CD4-positive, alpha-beta T cell treated with Interleukin-1 beta for 1 hour (primary cell): ENCODE measurements around the gene ZNF8.

Experiments used
- DNase-seq, 2 donors: peaks; one replicate each; pipeline ENCODE4 v3.0.0-alpha.2; 2020 to 2022

Gene ZNF8

DNA sequence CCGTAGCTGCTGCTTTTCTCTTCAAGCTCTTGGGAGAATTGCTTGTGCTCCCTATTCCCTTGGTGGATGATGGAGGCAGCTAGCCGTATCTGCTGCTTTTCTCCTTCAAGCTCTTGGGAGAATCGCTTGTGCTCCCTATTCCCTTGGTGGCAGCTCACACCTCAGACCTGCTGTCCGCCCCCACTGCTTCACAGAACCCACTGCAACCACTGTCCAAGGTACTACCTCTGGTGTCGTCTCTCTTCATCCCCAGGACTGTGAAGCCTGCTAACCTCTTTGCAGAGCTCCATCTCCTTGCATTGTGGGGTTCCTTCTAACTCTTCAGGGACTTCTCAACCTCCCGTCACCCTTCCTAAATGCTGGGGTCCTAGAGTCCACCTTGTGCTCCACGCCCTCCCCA lies 21.9 kb downstream of the ZNF8 start:
- no peak for DNase-seq

DNA sequence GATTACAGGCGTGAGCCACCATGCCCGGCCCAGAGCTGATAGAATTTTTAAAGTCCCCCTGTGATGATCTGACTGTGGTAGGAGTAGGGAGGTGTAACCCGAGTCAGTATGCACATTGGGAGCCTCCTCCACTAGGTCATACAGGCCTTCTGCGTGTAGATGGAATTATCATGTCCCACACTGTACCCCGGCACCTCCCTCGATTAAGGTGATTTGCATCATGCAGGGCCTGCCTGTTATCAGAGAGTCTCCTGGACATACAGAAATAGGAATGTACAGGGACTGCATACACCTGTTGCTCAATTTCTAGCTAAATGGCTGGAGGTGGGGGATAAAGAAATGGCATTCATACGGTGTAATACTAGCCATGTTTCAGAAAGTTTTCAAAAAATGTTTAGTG lies 25.5 kb downstream of the ZNF8 start:
- no peak for DNase-seq

DNA sequence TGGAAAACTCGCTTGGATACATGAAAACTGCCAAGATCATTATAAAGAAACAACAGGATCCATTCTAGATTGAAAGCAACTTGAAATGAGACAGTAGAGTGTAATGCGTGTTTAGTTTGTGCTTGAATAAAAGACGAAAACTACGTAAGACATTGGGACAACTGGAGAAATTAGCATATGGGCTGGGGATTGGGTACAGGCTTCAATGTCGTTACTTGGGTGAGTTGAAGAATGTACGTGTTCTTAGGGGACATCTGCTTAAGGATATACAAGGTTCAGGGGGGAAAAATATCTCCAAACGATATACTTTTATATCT lies 26.0 kb downstream of the ZNF8 start:
- no peak for DNase-seq

DNA sequence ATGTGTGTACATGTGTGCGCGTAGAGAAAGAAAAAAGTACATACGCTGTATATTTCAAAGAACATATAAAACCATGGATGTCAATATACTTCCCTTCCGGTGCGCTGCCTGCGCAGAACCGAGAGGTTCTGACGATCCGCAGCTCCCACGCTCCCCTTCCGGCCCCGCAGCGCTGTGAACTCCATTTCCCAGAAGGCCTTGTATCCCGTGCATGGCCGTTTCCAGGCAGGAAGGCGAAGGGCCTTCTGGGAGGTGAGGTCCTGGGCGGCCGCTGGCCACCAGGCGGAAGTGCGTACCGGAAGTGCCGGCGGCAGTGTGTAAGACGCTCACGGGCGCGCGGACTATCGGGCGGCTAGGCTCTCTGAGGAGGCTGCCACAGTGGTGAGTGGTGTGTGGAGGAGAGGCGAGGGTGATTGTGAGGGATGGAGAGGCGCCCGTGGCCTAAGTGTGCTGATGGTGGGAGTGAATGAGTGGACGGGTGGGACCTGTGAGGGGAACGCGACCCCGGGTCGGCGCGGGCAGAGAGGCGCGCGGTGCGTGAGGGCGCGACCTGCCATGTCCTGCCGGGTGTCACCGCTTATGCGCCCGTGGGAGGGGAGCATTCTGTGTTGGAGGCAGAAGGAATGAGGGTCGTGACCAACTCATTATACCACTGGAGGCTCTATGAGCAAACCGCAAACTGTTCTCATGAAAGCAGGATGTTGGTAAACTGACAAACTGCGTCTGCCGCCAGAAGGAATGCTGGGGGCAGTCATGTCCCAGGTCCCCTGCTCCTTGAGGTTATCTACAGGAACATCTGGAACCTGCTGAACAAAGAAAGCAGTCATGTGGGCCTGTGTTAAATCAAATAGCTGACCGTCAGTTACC lies 26.5 kb downstream of the ZNF8 start, which contains the start of gene ERVK3-1:
ERVK3-1 (plus strand) TSS at position 313 of the 867 bp plus-strand sequence. CDS start 6,792 bp downstream, outside the sequence.
- DNase-seq = peak; percentile 96 to 97

DNA sequence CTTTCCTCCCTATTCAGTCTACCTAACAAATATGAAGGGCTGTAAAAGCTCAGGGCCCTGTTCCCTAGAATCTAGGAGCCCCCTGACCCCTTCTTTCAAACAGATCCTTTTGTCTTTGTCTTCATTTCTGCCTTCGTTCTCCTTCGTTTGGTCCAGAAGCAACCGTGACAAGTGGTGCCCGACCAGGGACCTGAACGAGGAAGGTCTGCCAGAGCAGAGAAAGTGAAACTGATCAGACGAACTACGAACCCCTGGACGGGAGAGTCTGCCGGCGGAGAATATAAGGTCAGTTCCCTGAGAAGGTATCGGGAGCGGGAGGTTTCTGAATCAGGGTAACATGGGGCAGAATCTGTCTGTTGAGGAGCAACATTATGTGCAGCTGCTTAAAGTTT lies 27.2 kb downstream of the ZNF8 start:
- peak in 1 of 2 donors; percentile 20 for DNase-seq

DNA sequence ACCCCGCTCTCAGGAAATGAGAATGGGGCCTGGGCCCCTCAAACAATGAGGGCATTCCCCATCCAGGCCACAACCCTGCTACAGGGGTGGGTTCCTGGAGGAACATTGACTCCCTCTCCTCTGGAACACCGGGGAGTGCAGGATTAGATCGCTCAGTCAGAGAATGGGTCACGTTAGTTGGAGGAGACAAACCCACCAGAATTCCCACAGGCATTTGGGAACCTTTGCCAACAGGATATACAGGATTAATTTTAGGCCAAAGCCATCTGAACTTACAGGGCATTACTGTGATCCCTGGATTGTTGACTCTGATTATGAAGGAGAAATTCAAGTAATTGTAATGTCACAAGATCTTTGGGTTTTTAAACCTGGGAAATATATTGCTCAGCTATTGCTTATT lies 29.0 kb downstream of the ZNF8 start:
- no peak for DNase-seq

DNA sequence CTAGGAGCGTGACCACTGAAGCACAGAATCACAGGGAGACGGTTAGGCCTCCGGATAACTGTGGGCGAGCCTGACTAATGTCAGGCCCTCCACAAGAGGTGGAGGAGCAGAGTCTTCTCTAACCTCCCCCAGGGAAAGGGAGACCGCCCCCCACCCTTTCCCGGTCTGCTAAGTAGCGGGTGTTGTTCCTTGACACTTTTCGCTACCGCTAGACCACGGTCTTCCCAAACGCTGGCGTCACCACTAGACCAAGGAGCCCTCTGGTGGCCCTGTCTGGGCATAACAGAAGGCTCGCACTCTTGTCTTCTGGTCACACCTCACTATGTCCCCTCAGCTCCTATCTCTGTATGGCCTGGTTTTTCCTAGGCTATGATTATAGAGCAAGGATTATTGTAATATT lies 31.9 kb downstream of the ZNF8 start:
- DNase-seq = peak; percentile 2 to 24

DNA sequence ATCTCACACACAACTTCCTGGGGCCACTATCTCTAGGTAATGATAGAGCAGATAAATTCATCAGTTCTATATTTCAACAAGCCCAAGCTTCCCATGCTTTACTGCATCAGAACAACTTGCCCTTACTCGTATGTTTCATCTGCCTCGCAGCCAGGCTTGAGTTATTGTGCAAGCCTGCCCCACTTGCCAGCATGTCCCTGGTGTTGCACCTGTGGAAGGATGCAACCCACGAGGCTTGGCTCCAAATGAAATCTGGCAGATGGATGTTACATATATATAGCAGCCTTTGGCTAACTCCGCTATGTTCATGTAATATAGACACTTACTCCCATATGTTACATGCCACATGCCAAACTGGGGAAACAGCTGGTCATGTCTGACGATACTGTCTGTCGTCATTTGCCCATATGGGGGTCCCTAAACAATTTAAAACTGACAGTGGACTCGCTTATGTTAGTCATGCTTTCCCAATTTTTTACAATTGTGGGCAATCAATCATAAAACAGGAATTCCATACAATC lies 32.6 kb downstream of the ZNF8 start:
- DNase-seq = no peak

DNA sequence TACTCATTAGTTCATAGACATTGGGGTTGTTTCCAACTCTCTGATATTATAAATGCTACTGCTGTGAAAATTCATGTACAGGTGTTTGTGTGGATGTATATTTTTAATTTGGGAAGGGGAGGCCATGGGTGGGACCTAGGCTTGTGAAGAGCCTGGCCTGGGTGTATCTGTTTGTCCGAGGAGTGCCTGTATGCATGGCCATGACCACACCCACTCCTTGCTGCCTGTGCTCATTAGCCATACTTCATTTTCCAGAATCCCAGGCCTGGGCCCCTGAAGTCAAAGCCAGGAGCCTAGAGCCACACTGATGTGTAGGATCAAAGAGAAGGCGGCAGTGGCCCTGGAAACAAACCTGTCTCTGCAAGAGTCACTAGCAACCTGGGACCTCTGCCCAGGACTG lies 36.8 kb downstream of the ZNF8 start:
- DNase-seq = no peak

DNA sequence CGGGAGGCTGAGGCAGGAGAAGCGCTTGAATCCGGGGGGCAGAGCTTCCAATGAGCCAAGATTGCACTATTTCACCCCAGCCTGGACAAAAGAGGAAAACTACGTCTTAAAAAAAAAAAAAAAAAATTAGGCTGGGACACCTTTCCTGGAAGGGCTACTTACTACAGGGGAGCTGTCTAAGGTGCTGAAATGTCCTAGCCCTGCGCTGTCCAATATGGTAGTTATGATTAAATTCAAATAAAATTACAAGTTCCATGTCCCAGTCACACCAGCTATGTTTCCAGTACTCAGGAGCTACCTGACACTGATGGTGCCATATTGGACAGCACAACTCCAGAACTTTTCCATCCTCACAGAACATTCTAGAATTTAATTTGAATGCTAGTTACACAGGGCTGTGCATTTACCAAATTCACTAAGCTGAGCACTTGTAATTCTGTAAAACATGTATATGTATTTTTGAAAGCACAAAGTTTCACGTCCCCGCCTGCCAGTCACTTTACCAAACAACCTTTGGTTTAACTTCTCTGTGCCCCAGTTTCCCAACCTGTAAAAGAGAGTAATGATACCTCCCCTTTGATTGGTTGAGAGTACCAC lies 38.8 kb downstream of the ZNF8 start:
- DNase-seq = no peak

DNA sequence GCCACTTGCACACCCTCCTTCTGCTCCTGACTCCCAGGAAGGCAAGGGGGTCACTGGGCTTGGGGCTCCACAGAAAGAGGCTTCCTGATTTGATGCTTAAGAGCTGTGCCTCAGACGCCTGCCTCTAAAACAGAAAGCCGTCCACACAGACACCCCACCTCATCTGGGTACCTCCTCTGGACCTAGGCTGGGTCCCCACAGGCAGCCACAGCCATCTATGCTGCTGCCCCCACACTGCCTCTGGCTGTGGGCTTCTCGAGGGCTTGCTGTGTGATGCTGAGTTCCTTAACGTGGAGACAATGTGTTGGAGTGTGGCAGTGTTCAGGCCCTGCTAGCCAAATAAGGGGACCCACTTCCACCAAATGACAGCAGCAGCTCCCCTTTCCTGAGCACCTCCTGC lies 39.5 kb downstream of the ZNF8 start:
- no peak for DNase-seq

DNA sequence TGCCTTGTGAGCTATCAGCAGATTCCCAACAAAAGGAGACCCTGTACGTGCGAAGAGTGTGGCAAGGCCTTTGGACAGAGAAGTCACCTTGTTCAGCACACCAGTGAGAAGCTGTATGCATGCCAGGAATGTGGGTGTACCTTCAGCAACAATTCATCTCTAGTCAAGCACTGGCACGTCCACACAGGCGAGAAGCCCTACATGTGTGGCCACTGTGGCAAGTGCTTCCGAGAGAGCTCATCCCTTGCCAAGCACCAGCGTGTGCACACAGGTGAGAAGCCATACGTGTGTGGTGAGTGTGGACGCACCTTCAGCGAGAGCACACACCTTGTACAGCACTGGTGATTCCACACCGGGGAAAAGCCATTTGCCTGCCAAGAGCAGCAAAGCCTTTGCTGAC lies 40.5 kb downstream of the ZNF8 start:
- DNase-seq = no peak

DNA sequence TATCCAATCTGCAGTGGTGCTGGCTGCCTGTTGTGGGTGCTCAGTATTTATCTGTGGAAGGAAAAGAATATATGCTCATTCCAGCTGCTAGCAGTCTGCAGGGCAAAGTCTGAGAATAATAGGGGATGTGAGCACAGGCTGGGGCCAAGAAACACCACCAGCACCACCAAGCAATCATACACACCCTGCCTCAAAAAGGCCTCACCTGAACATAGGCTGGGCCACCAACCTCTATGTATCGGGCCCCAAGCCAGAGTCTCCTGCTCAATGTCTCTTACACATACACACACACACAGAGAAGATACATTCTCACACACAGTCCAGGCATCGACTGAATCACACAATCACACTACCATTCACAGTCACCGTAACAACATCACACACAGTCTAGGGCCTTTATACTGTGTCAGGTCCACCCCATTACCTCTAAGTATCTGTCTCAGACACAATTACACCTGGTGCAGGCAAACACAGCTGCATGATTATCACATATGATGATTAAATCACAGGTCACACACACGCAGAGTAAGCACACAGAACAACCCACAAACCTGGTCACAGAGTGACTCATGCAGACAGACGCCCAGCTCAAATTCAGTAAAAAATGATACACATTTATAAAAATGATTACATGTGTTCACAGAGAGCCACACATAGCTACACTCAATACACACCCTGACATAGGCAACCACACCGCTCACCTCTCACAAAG lies 46.7 kb downstream of the ZNF8 start:
- DNase-seq = no peak

DNA sequence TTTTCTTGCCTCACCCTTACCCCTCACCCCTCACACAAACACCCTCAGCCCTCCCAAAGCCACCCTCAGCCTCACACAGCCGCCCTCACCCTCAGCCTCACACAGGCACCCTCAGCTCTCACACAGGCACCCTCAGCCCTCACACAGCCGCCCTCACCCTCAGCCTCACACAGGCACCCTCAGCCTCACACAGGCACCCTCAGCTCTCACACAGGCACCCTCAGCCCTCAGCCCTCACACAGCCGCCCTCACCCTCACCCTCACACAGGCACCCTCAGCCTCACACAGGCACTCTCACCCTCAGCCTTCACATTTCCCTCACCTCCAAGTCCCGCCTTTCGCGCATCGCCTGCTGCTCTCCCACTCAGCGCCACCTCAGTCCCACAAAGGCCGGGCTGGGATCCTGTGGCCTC lies 47.8 kb downstream of the ZNF8 start:
- DNase-seq = no peak

DNA sequence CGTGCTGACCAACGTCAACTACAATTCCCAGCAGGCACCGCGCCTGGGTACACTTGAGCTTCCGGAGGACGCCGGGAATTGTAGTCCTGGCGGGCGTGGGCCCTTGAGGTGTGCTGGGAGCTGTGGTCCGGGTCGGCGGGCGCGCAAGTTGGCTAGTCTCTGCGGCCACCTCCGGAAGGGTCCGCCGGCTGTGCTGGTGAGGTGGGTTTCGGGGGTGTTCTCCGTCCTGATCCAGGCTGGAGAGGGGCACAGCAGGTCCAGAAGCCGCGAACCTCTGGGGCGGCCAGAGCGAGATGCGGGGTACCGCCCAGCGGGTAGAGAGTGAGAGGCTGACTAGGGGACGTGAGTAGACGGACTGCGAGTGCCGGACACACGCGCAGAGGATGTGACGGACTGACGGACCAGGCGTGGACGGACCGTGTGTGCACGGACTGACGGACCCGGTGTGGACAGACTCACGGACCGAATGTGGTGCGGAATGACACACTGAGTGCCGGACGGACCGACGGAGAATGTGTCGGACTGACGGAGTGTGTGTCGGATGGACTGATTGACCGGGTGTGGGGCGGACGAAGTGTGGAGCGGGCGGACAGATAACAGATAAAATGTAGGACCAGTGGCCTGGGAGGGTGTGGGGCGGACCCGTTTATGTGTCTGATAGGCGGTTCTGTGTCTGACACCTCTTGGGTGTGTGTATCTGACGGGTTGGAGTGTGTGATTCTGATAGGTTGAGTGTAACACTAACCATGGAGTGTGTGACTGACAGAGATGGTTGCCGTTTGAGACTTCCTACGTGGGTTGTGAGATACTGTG lies 48.4 kb downstream of the ZNF8 start, which contains the start of gene ZSCAN22:
ZSCAN22 (plus strand) TSS at position 81 of the 813 bp plus-strand sequence. CDS start 7,809 bp downstream, outside the sequence.
- DNase-seq = peak; percentile 91

DNA sequence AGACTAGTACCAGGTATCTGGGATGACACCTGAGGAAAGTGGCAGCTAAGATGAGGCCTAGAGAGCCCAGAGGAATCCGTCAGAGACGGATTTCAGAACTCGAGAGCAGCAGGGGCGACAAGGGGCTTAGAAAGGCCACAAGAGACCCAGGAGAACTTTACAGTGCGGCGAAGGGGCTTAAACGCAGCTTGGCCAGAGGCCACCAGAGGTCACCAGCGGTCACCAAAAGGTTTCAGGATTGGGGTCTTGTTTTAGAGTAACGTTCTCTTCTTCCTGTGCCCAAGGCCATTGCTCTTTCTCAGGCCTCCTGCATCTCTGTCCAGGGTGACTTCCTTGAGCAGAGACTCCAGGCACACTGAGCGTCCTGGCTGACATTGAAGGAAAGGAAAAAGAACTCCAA lies 50.2 kb downstream of the ZNF8 start:
- peak in 1 of 2 donors; percentile 17 for DNase-seq

DNA sequence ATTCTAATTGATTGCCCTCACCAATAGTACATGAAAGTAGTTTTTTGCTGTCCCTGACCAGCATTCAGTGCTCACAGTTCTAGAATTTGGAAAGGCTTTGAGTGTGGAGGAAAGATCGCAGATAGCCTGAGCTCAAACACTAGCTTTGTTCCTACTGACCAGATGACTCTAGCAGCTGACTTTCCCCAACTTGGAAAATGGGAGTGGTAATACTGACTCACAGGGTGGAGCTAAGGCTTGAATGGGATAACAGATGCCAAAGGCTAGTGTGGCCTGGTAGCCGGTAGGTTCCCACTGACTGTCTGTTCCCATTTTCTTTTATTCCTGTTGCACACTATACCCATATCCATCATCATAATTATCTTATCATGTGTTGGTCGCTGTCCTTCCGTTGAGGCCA lies 51.7 kb downstream of the ZNF8 start:
- DNase-seq = no peak

DNA sequence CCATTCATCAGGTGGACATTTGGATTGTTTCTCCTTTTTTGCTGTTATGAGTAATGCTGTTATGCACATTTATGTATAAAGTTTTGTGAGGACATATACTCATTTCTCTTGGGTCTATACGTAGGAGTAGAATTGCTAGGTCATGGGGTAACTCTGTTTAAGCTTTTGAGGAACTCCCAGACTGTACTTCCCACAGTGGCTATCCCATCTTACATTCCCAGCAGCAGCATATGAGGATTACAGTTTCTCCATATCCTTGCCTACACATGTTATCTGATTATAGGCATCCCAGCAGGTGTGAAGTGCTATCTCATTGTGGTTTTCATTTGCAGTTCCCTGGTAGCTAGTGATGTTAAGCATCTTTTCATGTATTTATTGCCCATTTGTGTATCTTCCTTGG lies 53.9 kb downstream of the ZNF8 start:
- DNase-seq = no peak

DNA sequence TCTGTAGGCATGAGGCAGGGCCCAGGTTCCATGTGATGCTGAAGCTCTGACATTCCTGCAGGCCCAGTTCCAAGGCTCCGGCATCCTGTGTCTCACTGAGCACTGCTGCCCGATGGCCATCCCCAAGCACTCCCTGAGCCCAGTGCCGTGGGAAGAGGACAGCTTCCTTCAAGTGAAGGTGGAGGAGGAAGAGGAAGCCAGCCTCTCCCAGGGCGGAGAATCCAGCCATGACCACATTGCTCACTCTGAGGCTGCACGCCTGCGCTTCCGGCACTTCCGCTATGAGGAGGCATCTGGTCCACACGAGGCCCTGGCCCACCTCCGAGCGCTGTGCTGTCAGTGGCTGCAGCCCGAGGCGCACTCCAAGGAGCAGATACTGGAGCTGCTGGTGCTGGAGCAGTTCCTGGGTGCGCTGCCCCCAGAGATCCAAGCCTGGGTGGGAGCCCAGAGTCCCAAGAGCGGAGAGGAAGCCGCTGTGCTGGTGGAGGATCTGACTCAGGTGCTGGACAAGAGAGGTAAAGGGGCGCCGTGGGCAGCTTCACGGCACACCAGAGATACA lies 56.0 kb downstream of the ZNF8 start:
- no peak for DNase-seq

DNA sequence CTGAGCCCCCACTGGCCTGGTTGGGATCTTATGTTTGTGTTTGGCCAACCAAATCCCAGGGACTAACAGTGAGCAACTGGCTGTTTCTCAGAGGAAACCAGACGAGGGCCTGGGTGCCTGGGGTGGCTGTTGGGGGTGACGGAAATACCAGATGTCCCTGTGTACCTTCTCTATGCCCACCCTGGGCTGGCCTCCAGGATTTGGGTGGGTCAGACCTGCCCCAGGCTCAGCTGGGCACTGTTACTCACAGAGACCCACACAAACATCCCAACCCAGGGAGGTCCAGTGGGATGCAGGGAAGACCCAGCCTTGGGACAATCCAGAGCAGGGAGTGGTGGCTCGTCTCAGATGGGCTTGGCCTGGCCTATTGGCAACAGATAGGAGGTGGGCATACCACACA lies 56.9 kb downstream of the ZNF8 start:
- no peak for DNase-seq

DNA sequence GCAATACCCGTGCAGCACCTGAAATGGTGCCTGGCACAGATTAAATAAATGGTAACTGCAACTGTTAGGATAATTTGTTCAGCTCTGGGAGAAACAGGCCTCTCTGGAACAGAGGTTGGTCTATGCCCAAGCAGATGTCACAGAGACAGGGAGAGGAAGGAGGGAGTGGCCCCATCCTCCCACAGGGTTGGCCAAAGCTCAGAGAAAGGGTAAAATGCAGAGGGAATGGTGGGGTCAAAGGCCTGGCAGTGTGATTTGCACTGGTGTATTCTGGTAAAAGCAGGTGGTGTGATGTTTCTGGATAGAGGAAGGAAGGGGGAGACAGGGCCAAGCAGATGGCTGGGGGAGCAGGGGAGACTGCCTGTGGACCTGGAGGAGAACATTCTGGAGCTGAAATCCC lies 57.5 kb downstream of the ZNF8 start:
- DNase-seq = no peak

DNA sequence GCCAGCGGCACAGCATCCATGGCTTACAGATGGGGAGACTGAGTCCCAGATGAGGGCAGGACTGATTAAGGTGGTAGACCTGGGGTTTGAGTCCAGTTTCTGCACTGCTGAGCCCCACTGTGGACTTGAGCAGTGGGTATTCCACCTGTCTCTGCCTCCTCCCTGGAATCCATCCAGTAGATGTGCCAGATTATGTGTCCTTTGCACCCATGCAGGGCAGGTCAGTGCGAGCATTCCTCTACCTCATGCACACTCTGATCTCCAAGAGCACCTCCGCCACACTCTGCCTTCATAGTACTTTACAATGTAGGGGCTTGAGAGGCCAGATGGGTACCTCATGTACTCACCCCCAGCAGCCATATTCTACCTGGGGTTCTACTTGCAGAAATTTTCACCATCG lies 58.1 kb downstream of the ZNF8 start:
- no peak for DNase-seq
